Tibial nerve (tissue), 4 donors: Measurements from ENCODE around the gene MAGI3. TPM values are rescaled to one million over a fixed set of nuclear protein-coding genes. Genes with fewer than 3 reads are reported as not detected.
"Not testable (repeated sequence)": the region's sequence is repeated elsewhere in the genome, so short reads cannot be mapped to it uniquely, and the experiment has no call there.

ENCODE experiments used
- DNase-seq, 2 donors: peaks; one replicate each; pipeline ENCODE4 v3.0.0-alpha.2; 2019; ENCODE audit warnings: low spot score in 2 of 2
- H3K27ac ChIP-seq, 4 donors: fragments of 200-600 bp; sonication (generic) in 3 of 4; one replicate each; pipeline ENCODE4 v1.5.1; 2017 to 2019; ENCODE audit warnings: mild to moderate bottlenecking in 1 of 4
- H3K27me3 ChIP-seq, 2 donors: fragments of 200-600 bp; sonication (generic) in 1 of 2; one replicate each; pipeline versions ENCODE4 v1.5.1 to v1.6.0; 2017 to 2019
- H3K36me3 ChIP-seq, 3 donors: fragments of 200-600 bp; sonication (generic); one replicate each; pipeline ENCODE4 v1.5.1; 2018 to 2019
- H3K4me1 ChIP-seq, 4 donors: fragments of 200-600 bp; sonication (generic) in 3 of 4; one replicate each; pipeline ENCODE4 v1.5.1; 2017 to 2019
- H3K4me3 ChIP-seq, 4 donors: fragments of 200-600 bp; sonication (generic) in 3 of 4; one replicate each; pipeline ENCODE4 v1.5.1; 2017 to 2019; ENCODE audit warnings: mild to moderate bottlenecking in 1 of 4, moderate library complexity in 1 of 4
- H3K9me3 ChIP-seq, 4 donors: fragments of 200-600 bp; sonication (generic) in 3 of 4; one replicate each; pipeline ENCODE4 v1.5.1; 2017 to 2019
- CTCF ChIP-seq, 5 experiments: fragments of 200-600 bp in 3 of 5; fragments of 450-650 bp in 2 of 5; sonication (generic) in 3 of 5; IDR thresholded peaks; one replicate each; pipeline ENCODE4 v1.5.1; 2016 to 2019; ENCODE audit warnings: antibody characterized with exemption in 5 of 5, mild to moderate bottlenecking in 3 of 5, moderate library complexity in 2 of 5
- EP300 ChIP-seq, 2 donors: sonication (generic); formaldehyde crosslinking; IDR thresholded peaks; one replicate each; pipeline ENCODE4 v1.6.1; 2017; ENCODE audit warnings: antibody characterized with exemption in 2 of 2, mild to moderate bottlenecking in 1 of 2
- POLR2A ChIP-seq, 2 donors: fragments of 450-650 bp; IDR thresholded peaks; one replicate each; pipeline ENCODE4 v1.6.1; 2017; ENCODE audit warnings: antibody characterized with exemption in 2 of 2, mild to moderate bottlenecking in 2 of 2, moderate library complexity in 2 of 2
- WGBS, 2 donors: methylation state at CpG; one replicate each; pipeline ENCODE4 v1.1.5; 2018; 5-methylcytosine and 5-hydroxymethylcytosine counted together
- total RNA-seq, 4 donors: library from RNA; depleted of rRNA; stranded (reverse); fragments of >200 nt; gene quantifications; one replicate each; pipeline ENCODE4 v1.1.0, GENCODE V29; 2016

MAGI3 gene
- total RNA-seq, 4 donors from 2014 or later, result 15.7 to 23.3 (median 19.4) TPM

GRCh38 chr1:113505357-113505756, 115.0 kb downstream of the MAGI3 start:
- no peak for TF ChIP-seq POLR2A (IDR thresholded peaks at IDR 0.05)
- no peak for TF ChIP-seq CTCF (IDR thresholded peaks at IDR 0.05)
- no peak for TF ChIP-seq EP300 (IDR thresholded peaks at IDR 0.05)
- no peak for DNase-seq
- Histone ChIP-seq H3K27me3 (no peaks in the 10 kb centered on the region), H3K4me1 (no peaks in the 10 kb centered on the region), H3K4me3 (no peak overlapping the region), H3K9me3 (peaks cover 0 to 6% (median under 1%) of the 10 kb centered on the region in 4 donors), H3K27ac (no peak overlapping the region), H3K36me3 (no peaks in the 10 kb centered on the region)
- 83% methylated on average over 1 of the region's 1 CpG for WGBS, 2 donors

- Histone ChIP-seq H3K4me1 (no peaks in the 10 kb centered on the region), H3K27me3 (no peaks in the 10 kb centered on the region), H3K36me3 (no peaks in the 10 kb centered on the region), H3K4me3 (no peak overlapping the region), H3K27ac (no peak overlapping the region), H3K9me3 (peaks cover 0 to 25% (median 7%) of the 10 kb centered on the region in 4 donors)
- TF ChIP-seq EP300 (IDR thresholded peaks at IDR 0.05), result no peak
- TF ChIP-seq CTCF (IDR thresholded peaks at IDR 0.05), result no peak
- TF ChIP-seq POLR2A (IDR thresholded peaks at IDR 0.05), result no peak
- DNase-seq, result no peak
These were observed 117.4 kb downstream of the MAGI3 start for GRCh38 chr1:113507552-113508214.

GRCh38 chr1:113508364-113509164, 118.2 kb downstream of the MAGI3 start:
- Histone ChIP-seq H3K9me3 (peaks cover 0 to 29% (median 7%) of the 10 kb centered on the region in 4 donors), H3K4me1 (no peaks in the 10 kb centered on the region), H3K36me3 (no peaks in the 10 kb centered on the region), H3K4me3 (no peak overlapping the region), H3K27ac (no peak overlapping the region), H3K27me3 (no peaks in the 10 kb centered on the region)
- no peak for DNase-seq
- TF ChIP-seq POLR2A (IDR thresholded peaks at IDR 0.05) (no peak), CTCF (IDR thresholded peaks at IDR 0.05) (no peak), EP300 (IDR thresholded peaks at IDR 0.05) (no peak)
- 62 to 75% methylated on average over 2 of the region's 2 CpGs for WGBS, 2 donors

- H3K27ac ChIP-seq, H3K4me1 ChIP-seq, H3K36me3 ChIP-seq, H3K4me3 ChIP-seq, H3K27me3 ChIP-seq, DNase-seq: not testable (repeated sequence)
- H3K9me3 ChIP-seq, result peaks cover 0 to 29% (median 7%) of the 10 kb centered on the region in 4 donors
- 95 to 96% methylated on average over 6 to 10 of the region's 12 CpGs for WGBS, 2 donors
These were observed 119.5 kb downstream of the MAGI3 start for GRCh38 chr1:113509766-113510165.

- H3K36me3 ChIP-seq, result no peaks in the 10 kb centered on the region
- H3K4me3 ChIP-seq, result no peak overlapping the region
- no peak for TF ChIP-seq CTCF (IDR thresholded peaks at IDR 0.05)
- H3K27ac ChIP-seq, result no peak overlapping the region
- no peaks in the 10 kb centered on the region for H3K4me1 ChIP-seq
- DNase-seq, result no peak
- peaks cover 0 to 29% (median 7%) of the 10 kb centered on the region in 4 donors for H3K9me3 ChIP-seq
- 95 to 97% methylated on average over 2 of the region's 2 CpGs for WGBS, 2 donors
- H3K27me3 ChIP-seq, result no peaks in the 10 kb centered on the region
These were observed 121.0 kb downstream of the MAGI3 start for GRCh38 chr1:113511269-113511668.
